IPS-18c (cell line): Measurements from ENCODE around the gene ZMYM1.
A peak's percentile ranks its signal among the peaks of the same experiment; 100 is the strongest.
"Not testable (repeated sequence)": the region's sequence is repeated elsewhere in the genome, so short reads cannot be mapped to it uniquely, and the experiment has no call there.

Experiments used
- H3K4me3 ChIP-seq: 2 replicates; pipeline ENCODE4 v1.7.0; 2013; ENCODE audit warnings: low read depth, mild to moderate bottlenecking, low read length, moderate library complexity; ENCODE audit not compliant: insufficient read depth
- H3K9me3 ChIP-seq: one replicate; pipeline ENCODE4 v1.6.1; 2013; ENCODE audit warnings: mild to moderate bottlenecking, low read length, moderate library complexity; ENCODE audit not compliant: control insufficient read depth, insufficient read depth

ZMYM1 gene

DNA sequence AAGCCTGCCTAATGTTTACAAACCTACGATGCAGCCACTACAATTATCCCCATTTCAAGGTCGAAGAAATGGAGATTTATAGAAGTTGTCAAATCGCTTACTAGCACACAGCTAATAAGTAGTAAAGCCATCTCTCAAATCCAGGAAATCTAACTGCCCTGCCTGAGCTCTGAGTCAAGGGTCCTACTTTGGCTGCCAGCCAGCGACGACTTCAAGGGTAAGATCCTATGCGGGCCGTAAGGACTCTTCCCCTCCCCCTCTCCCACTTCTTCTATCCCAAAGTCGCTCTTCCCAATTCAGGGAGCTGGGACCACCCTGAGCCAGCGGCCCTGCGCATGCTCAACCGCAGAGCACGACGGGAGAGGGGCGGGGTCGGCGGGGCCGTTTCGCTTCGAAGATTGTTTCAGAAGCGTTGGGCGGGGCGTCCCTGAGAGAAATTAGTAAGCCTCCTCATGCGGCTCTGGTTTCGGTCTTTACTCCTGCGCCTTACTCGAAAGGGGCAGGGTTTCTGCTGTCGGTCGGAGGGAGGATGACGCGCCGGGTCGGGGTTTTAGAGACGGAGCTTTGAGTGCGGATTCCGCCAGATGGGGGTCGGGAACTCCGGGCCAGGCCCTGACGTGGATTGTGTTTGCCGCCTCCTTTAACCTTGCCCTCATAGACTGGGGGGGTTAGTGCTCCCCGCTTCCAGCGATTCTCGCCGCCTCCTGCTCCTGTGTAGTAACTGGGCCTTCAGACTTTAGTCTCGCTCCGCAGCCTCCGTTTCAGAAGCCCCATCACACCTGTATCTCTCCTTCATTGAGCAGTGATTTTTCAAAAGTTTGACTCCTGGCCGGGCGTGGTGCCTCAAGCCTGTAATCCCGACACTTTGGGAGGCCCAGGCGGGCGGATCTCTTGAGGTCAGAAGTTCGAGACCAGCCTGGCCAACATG, at the start of gene ZMYM1:
Gene ZMYM1, plus strand, starts transcription at position 383 of the 928 bp plus-strand sequence. CDS start 14,603 bp downstream, outside the sequence.
- Histone ChIP-seq H3K9me3 (no peaks in the 10 kb centered on the region), H3K4me3 (peak within 1 kb of the TSS; percentile 81)

DNA sequence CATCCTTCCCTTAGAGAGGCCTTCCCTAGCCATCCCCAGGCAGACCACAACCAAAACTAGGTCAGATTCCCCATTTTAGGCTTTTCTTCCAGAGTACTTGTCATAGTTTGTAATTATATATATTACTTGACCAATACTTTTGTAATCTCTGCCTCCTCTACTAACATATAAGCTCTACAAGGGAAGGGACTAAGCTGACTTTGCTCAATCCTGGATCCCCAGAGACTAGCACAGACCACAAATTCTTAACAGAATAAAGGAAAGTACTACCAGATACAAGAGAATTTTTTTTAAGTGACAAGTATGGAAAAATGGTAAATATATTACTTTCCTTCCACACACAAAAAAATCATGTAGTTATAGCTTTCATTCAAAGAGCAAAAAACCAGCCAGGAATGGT, 49.4 kb upstream of the ZMYM1 start:
- no peak overlapping the region for H3K4me3 ChIP-seq

DNA sequence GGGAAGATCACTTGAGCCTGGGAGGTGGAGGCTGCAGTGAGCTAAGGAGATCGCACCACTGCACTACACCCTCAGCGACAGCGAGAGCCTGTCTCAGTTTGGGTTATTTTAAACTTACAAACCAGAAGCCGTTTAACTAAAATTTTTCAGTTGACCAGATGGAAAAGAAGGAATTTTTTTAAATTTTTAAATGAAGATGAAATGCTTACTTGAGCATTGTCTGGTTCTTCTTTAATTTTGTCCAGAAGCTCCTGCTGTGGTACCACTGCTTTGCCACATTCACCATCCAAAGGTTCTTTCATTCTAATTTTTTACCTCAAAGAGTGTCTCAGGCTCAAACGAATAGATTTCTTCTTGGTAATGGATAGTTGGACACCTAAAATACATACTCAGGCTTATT, 48.8 kb upstream of the ZMYM1 start:
- H3K9me3 ChIP-seq: no peaks in the 10 kb centered on the region
- peak overlapping the region; percentile 59; the same call in 1 of the 2 replicates for H3K4me3 ChIP-seq

More for the DNA sequence above, 49.4 kb upstream of the ZMYM1 start:
- no peaks in the 10 kb centered on the region for H3K9me3 ChIP-seq

DNA sequence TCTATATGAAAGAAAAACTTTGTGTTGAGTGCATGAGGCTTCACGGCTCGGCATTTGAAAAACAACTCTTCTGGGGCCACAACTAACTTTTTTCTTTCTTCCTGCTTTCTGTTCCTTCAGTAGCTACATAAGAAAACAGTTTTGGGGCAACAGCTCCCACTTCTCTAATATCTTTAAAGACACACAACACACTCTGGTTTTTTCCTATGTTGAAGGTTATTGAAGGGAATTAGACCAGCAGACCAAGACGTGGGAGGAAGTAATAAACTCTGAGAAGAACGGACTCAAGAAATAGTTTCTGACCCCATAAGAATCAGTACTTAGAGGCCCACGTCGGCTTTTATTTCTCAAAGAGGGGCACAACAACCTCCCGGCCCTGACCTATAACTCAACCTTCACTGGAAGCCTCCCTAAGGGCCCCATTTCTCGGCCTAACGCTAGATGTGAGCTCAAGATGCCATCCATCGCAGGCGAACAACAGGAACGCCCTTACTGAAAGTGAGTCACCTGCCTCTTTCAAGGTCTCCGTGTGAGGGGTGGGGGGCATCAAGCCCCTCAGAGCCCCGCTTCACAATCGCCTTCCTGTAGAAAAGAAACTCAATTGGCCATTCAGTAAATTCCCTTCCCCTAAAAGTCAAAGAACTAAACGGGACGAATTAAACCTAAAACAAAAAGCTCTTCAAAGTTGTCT, 48.3 kb upstream of the ZMYM1 start:
- Histone ChIP-seq H3K9me3 (no peaks in the 10 kb centered on the region), H3K4me3 (peak overlapping the region; percentile 59)

DNA sequence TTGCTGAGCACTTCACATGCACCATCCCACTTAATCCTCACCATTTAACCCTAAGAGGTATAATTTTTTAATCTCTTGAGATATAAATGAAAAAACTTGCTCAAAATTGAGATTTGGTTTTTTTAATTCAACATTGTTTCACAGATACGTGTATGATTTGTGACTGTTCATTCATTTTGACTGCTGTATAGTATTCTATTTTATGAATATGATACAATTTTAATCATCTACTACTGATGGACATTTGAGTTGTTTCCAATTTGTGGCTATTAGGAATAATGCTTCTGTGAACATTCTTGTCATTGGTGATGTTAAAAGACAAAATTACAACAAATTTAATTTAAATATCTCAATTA, 46.8 kb upstream of the ZMYM1 start:
- no peaks in the 10 kb centered on the region for H3K9me3 ChIP-seq
- H3K4me3 ChIP-seq: no peak overlapping the region; the same call in 1 of the 2 replicates

DNA sequence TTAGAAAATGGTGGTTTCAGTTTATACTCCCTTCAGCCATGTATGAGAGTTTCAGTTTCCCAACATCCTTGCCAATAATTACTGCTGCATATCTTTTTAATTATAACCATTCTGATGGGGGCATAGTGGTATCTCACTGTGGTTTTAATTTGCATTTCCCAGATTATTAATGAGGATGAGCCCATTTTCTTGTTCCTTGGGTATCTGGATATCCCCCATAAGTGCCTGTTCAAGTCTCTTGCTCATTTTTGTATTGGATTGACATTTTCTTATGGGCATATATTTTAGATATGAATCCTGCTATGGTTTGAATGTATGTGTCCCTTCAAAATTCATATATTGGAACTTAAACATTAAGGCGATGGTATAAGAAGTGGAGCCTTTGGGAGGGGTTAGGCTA, 45.8 kb upstream of the ZMYM1 start:
- Histone ChIP-seq H3K4me3 (no peak overlapping the region), H3K9me3 (no peaks in the 10 kb centered on the region)

DNA sequence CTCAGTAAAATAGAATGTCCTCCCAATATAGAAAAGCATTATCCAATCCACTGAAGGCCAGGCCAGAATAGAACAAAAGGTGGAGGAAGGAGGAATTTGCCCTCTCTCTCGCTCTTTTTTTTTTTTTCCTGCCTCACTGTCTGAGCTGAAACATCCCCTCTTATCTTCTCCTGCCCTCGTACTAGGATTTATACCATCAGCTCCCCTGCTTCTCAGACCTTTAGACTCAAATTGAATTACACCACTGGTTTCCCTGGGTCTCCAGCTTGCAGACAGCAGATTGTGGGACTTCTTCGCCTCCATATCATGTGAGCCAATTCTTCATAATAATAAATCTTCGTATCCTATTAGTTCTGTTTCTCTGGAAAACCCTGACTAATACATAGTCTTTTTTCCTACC, 42.6 kb upstream of the ZMYM1 start:
- no peaks in the 10 kb centered on the region for H3K9me3 ChIP-seq
- no peak overlapping the region for H3K4me3 ChIP-seq

DNA sequence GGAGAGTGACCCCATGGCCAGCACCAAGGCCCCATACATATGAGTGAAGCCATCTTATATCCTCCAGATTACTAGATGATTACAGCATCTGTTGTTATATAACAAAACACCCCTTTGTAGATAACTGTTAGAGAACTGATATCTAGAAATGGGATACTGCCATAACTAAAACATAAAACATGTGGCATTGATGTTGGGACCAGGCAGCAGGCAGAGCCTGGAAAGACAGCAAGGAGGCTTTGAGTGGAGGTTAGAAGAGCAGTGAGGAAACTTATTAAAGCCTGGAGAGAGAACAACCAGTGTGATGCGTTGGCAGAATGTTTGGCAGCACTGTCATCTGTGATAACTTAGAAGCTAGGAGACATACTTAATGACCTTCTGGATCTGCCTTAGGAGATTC, 42.0 kb upstream of the ZMYM1 start:
- no peak overlapping the region for H3K4me3 ChIP-seq
- no peaks in the 10 kb centered on the region for H3K9me3 ChIP-seq

DNA sequence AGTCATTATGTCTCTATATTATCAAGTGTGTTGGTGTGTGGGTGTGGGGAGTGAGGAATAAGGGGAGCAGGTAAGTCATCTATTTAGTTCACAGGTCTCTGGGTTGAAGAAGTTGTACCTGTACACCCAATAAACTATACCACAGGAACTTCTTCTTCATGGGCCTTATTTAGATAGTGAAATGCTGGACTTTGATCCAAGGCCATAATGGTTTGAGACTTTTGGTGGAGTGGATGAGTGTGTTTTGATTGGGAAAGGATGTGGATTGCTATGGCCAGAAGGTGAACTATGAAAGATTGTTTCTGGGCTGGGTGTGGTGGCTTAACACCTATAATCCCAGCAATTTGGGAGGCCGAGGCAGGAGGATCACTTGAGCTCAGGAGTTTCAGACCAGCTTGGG, 40.5 kb upstream of the ZMYM1 start:
- Histone ChIP-seq H3K9me3 (no peaks in the 10 kb centered on the region), H3K4me3 (no peak overlapping the region)

DNA sequence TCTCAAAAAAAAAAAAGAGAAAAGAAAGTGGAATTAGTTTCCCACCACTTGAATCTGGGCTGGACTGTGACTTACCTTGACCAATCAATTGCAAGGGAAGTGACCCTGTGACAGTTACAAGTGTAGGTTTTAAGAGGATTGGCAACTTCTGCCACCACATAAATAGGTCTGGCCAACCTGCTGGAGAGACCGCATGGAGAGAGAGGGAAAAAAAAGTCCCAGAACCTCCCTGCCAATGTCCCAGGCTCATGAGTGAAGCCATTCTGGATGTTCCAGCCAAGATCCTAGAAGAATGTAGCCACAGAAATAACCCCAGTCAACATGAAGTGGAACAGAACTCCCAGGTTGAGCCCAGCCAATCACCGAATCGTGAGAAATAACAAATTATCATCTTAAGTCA, 35.7 kb upstream of the ZMYM1 start:
- no peaks in the 10 kb centered on the region for H3K9me3 ChIP-seq
- H3K4me3 ChIP-seq: no peak overlapping the region

DNA sequence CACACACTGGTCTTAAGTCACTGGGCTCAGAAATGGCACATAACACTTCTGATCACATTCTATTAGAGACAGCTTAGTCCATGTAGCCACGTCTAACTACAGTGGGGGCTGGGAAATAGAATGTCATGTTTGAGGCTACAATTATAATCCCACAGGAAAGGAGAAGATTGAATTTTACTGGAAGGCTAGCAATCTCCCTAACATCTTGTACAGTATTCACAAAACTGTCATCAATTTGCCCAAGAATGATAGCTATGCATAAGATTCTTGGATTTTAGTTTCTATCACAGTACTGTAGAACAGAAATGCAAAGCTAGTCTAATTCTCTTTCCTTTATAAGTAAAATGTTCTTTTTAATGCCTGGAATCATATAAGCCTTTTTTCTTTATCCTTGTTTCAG, 34.8 kb upstream of the ZMYM1 start:
- H3K4me3 ChIP-seq: no peak overlapping the region
- H3K9me3 ChIP-seq: no peaks in the 10 kb centered on the region

DNA sequence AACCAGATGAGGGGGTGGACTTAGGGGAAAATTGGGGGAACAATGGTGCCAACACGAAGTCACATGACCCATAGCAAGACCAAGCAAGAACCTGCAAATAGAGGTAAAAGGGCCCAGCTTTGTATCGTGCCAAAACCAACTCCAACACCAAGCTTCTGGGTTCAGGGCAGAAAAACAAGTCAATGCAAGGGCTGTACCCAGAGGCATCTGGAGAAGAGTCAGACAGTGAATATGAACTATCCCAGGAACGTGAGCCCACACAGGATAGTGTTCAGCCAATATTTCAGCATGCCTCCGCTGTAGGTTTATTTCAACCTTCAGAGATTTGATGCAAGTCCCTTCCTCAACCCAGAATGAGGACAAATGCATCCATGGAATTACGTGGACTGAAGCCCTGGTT, 32.5 kb upstream of the ZMYM1 start:
- Histone ChIP-seq H3K9me3 (no peaks in the 10 kb centered on the region), H3K4me3 (no peak overlapping the region)

DNA sequence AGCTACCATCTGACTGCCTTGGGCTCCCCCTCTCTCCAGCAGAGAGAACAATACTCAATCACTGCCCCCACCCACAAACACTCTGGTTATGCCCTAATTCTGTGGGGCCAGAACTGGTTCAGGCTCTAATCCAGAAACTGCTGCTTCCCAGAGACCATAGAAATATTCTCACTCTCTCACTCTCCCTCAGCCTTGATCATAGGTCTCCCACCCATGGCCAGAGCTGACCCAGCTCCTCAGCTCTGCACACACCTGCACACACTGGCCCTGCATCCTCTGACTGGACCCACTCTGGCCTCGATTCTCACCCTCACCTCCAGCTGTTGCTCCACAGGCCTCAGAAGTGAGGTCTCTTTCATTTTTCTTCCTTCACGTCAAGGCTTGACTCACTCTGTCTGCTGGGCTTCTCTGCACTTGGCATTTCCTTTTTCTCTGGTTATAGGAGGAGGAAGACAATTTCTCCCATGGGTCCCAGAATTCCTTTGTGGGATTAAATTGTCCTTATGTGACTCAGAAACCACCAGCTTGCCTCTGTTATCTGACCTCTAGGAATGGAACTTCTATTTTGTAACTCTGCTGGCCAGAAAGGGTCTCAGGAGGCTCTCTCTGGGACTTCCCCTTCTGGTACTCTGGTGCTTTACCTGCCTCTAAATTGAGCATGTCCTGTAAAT, 31.9 kb upstream of the ZMYM1 start:
- Histone ChIP-seq H3K9me3 (no peaks in the 10 kb centered on the region), H3K4me3 (no peak overlapping the region)

DNA sequence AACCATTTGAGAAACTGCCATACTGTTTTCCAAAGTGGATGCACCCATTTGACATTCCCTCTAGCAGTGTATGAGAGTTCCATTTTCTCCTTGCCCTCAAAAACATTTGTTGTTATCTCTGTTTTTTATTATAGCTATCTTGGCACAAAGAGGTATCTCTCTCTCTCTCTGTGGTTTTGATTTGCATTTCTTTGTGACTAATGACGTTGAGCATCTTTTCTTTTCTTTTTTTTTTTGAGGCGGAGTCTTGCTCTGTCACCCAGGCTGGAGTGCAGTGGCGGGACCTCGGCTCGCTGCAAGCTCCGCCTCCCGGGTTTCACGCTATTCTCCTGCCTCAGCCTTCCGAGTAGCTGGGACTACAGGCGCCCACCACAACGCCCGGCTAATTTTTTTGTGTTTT, 30.1 kb upstream of the ZMYM1 start:
- H3K9me3 ChIP-seq: no peaks in the 10 kb centered on the region
- no peak overlapping the region for H3K4me3 ChIP-seq

DNA sequence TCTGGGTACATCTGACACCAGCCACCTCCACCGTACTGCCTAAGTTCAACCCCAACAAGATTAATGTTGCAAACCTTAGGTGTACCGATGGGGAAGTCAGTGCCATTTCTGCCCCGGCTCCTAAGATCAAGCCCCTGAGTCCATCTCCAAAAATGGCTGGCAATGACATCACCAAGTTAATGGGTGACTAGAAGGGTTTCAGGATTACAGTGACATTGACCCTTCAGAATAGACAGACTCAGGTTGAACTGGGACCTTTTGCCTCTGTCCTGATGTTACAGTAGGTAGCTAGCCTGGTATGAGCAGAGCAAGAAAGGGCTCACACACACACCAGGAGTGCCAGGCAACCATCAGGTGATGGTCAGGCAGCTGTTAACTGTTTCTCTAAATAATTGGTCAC, 25.8 kb upstream of the ZMYM1 start:
- H3K9me3 ChIP-seq: peaks cover 3% of the 10 kb centered on the region
- no peak overlapping the region for H3K4me3 ChIP-seq

DNA sequence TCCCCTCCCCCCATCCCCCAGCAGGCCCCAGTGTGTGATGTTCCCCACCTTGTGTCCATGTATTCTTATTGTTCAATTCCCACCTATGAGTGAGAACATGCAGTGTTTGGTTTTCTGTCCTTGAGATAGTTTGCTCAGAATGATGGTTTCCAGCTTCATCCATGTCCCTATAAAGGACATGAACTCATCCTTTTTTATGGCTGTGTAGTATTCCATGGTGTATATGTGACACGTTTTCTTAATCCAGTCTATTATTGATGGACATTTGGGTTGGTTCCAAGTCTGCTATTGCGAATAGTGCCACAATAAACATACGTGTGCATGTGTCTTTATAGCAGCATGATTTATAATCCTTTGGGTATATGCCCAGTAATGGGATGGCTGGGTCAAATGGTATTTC, 24.9 kb upstream of the ZMYM1 start:
- not testable (repeated sequence) for H3K9me3 ChIP-seq, H3K4me3 ChIP-seq

DNA sequence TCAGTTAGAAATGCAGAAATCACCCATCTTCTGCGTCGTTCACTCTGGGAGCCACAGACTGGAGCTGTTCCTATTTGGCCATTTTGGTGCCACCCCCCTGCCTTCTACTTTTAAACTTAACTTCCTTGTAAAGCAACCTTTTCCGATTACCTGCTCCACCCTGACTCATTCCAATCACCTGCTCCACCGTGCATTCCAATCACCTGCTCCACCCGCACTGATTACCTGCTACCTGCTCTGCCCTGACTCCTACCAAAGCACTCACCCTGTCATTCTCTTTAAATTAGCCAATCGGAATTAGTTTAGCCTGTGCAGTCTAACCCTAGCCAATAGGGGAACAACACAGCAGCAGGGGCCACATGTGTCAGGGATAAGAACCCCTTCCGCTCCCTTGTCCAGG, 20.9 kb upstream of the ZMYM1 start:
- not testable (repeated sequence) for H3K4me3 ChIP-seq, H3K9me3 ChIP-seq

DNA sequence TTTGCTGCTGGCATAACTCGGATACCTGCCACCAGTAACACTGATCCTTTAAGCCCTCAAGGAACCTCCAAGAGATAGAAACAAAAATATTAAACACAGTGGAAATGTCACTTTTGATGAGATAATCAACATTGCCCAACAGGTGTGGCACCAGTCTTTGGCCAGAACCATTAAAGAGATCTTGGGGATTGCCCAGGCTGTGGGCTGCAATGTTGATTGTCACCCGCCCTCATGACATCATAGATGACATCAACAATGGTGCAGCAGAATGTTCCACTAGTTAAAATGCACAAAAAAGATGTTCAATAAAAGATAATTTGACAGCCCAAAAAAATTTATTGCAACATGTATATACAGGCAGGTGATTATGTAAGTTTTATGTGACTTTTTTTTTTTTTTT, 20.2 kb upstream of the ZMYM1 start:
- H3K9me3 ChIP-seq: peaks cover 3% of the 10 kb centered on the region
- no peak overlapping the region for H3K4me3 ChIP-seq
